Karpas-422 (cell line): Measurements from ENCODE around the gene RBBP5. TPM values are rescaled to one million over a fixed set of nuclear protein-coding genes. Genes with fewer than 3 reads are reported as not detected.

Source experiments
- DNase-seq: peaks from one replicate; pipeline ENCODE4 v3.0.0-alpha.2; 2015
- H2AFZ ChIP-seq: fragments of 200-600 bp; sonication (generic); 2 replicates; pipeline ENCODE4 v1.6.1; 2014; ENCODE audit warnings: antibody characterized with exemption, low read length, mixed read lengths
- H3K27ac ChIP-seq: fragments of 200-600 bp; sonication (generic); 2 replicates; pipeline ENCODE4 v1.5.1; 2014; ENCODE audit warnings: mild to moderate bottlenecking, low read length, moderate library complexity
- H3K27me3 ChIP-seq: fragments of 200-600 bp; sonication (generic); 2 replicates; pipeline ENCODE4 v1.6.1; 2014; ENCODE audit warnings: low read length, mixed read lengths
- H3K36me3 ChIP-seq: fragments of 200-600 bp; sonication (generic); 2 replicates; pipeline ENCODE4 v1.6.1; 2014; ENCODE audit warnings: low read length, mixed read lengths; ENCODE audit not compliant: insufficient read depth
- H3K4me1 ChIP-seq: fragments of 200-600 bp; sonication (generic); 2 replicates; pipeline ENCODE4 v1.6.1; 2014; ENCODE audit warnings: mild to moderate bottlenecking, low read length, mixed read lengths
- H3K4me2 ChIP-seq: fragments of 200-600 bp; sonication (generic); 2 replicates; pipeline ENCODE4 v1.6.1; 2014; ENCODE audit warnings: low read length, low read depth, mild to moderate bottlenecking; ENCODE audit not compliant: poor library complexity, severe bottlenecking
- H3K4me3 ChIP-seq: fragments of 200-600 bp; sonication (generic); 2 replicates; pipeline ENCODE4 v1.5.1; 2014; ENCODE audit warnings: mild to moderate bottlenecking, antibody characterized with exemption, low read length, mixed read lengths
- H3K79me2 ChIP-seq: fragments of 200-600 bp; sonication (generic); 2 replicates; pipeline ENCODE4 v1.6.1; 2014; ENCODE audit warnings: mild to moderate bottlenecking, low read length, mixed read lengths
- H3K9ac ChIP-seq: fragments of 200-600 bp; sonication (generic); 2 replicates; pipeline ENCODE4 v1.6.0; 2014; ENCODE audit warnings: low read length
- H3K9me2 ChIP-seq: fragments of 200-600 bp; sonication (generic), shearing (Covaris generic); replicated peaks from 2 replicates; pipeline ENCODE4 v1.6.0; 2014; ENCODE audit warnings: mild to moderate bottlenecking, low read length, moderate library complexity; ENCODE audit not compliant: insufficient read depth
- H3K9me3 ChIP-seq: fragments of 300-700, 200-600 bp; sonication (generic); 2 replicates; pipeline ENCODE4 v1.6.1; 2014; ENCODE audit warnings: low read length, mixed read lengths
- H4K20me1 ChIP-seq: fragments of 200-600 bp; sonication (generic); 2 replicates; pipeline ENCODE4 v1.6.1; 2014; ENCODE audit warnings: mild to moderate bottlenecking, antibody characterized with exemption, low read length, low read depth; ENCODE audit not compliant: insufficient read depth
- total RNA-seq: library from RNA; depleted of rRNA; stranded (reverse); fragments of >200 nt; shearing (Covaris generic); gene quantifications from 2 replicates; pipeline ENCODE4 v1.2.3, GENCODE V29; 2014; ENCODE audit warnings: low replicate concordance

RBBP5 gene
- total RNA-seq, 1 experiment from 2014 or later = 15.8 TPM

DNA sequence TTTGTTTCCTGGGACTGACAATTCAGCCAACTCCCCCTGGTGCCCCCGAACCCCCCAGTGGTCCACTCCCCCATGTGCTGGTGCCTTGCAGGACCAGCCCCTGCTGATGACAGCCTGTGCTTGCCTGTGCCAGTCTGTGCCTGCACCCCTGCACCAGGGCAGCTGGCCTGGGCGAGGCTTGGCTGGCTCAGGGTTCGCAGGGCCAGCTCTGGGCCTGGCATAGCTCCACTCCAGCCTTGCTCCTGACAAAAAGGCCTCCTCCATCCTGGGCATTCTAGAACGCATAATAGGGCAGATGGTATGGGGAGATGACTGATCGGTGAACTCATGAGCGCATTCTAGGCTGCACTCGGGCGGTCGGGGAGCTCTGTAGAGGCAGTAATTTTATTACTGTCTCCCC lies 73.4 kb downstream of the RBBP5 start:
- no peaks in the 10 kb centered on the region for H3K9me3 ChIP-seq
- DNase-seq = no peak
- H3K27ac ChIP-seq = no peak overlapping the region
- H3K9ac ChIP-seq = no peak overlapping the region
- H3K4me1 ChIP-seq = no peaks in the 10 kb centered on the region
- no peak overlapping the region for H3K4me3 ChIP-seq
- no peaks in the 10 kb centered on the region for H3K9me2 ChIP-seq
- H4K20me1 ChIP-seq = no peaks in the 10 kb centered on the region
- no peak overlapping the region for H2AFZ ChIP-seq
- no peaks in the 10 kb centered on the region for H3K36me3 ChIP-seq
- no peaks in the 10 kb centered on the region; the same call in 1 of the 2 replicates for H3K27me3 ChIP-seq
- H3K79me2 ChIP-seq = no peaks in the 10 kb centered on the region
- H3K4me2 ChIP-seq = no peak overlapping the region

DNA sequence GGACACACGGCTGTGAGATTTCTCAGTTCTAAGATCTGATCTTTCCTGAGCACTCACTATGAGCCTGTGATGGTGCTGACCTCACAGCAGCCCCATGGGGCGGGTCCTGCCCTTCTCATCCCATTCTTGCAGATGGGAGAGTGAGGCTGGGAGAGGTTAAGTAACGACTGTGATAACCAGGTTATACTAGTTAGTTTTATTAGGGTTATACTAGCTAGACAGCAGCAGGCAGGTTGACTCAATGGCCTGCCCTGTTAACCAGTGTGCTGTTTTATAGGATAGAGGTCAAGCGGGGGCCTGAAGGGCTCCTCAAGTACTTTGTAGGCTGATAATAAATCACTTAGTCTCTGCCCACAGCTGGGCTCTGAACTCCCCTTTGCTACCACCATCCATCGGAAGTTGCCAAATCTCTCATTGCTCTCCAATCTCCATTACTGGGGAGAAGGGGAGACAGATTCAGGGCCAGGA lies 74.0 kb downstream of the RBBP5 start:
- no peak overlapping the region for H2AFZ ChIP-seq
- no peak overlapping the region for H3K27ac ChIP-seq
- H3K4me2 ChIP-seq = no peak overlapping the region
- H3K79me2 ChIP-seq = no peaks in the 10 kb centered on the region
- H3K4me3 ChIP-seq = no peak overlapping the region
- H3K9ac ChIP-seq = no peak overlapping the region
- DNase-seq = no peak
- H3K9me2 ChIP-seq = no peaks in the 10 kb centered on the region
- H4K20me1 ChIP-seq = no peaks in the 10 kb centered on the region
- no peaks in the 10 kb centered on the region for H3K9me3 ChIP-seq
- H3K27me3 ChIP-seq = no peaks in the 10 kb centered on the region; the same call in 1 of the 2 replicates
- no peaks in the 10 kb centered on the region for H3K4me1 ChIP-seq
- no peaks in the 10 kb centered on the region for H3K36me3 ChIP-seq

DNA sequence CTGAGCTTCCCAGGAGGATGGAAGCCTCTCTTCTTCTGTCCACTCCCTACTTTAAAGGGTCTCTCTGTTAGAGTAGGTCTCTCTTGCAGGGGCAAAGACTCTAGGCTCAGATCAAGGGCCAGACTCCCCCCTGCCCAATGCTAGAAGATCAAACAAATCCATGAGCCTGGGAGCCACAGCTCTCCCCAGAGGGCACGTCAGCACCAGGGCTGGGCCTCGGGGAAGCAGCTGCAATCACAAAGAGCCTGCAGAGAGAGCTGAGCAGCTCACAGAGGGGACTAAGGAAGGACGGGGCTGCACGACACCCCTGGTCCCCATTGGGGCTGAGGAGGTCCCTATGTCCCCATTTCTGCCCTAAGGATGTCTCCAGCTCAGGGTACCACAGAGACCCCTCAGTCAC lies 74.9 kb downstream of the RBBP5 start:
- DNase-seq = no peak
- no peak overlapping the region for H2AFZ ChIP-seq
- no peaks in the 10 kb centered on the region for H3K9me3 ChIP-seq
- H4K20me1 ChIP-seq = no peaks in the 10 kb centered on the region; the same call in 1 of the 2 replicates
- no peaks in the 10 kb centered on the region; the same call in 1 of the 2 replicates for H3K27me3 ChIP-seq
- no peaks in the 10 kb centered on the region for H3K4me1 ChIP-seq
- H3K79me2 ChIP-seq = no peaks in the 10 kb centered on the region
- no peaks in the 10 kb centered on the region for H3K9me2 ChIP-seq
- H3K27ac ChIP-seq = no peak overlapping the region
- no peak overlapping the region for H3K4me2 ChIP-seq
- no peak overlapping the region for H3K4me3 ChIP-seq
- no peaks in the 10 kb centered on the region for H3K36me3 ChIP-seq
- H3K9ac ChIP-seq = no peak overlapping the region

GRCh38 chr1:205045146-205045545 lies 76.6 kb downstream of the RBBP5 start:
- Histone ChIP-seq H3K9me2 (no peaks in the 10 kb centered on the region), H3K4me3 (no peak overlapping the region), H3K9ac (no peak overlapping the region), H2AFZ (no peak overlapping the region), H3K79me2 (no peaks in the 10 kb centered on the region), H3K27me3 (no peaks in the 10 kb centered on the region; the same call in 1 of the 2 replicates), H3K9me3 (no peaks in the 10 kb centered on the region), H3K4me1 (no peaks in the 10 kb centered on the region), H4K20me1 (no peaks in the 10 kb centered on the region; the same call in 1 of the 2 replicates), H3K27ac (no peak overlapping the region), H3K4me2 (no peak overlapping the region), H3K36me3 (no peaks in the 10 kb centered on the region)
- DNase-seq = no peak

DNA sequence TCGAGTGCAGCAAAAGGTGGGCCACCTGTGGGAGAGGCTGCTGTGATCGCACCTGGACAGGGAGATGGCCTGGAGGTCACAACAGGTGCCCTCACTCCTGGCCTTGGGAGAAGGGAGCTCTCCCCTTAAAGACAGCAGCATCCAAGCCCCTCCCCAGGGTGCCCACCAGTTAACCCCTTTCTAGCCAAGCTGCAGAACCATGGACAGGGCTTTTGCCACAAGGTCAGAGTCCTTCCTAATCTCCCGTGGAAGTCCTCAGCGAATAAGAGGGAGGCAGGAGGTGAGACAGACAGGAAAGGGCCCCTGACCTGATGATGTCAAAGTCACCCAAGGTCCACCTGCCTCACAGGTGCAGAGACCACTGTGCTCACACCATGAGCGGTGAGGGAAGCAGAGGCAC lies 77.0 kb downstream of the RBBP5 start:
- DNase-seq = no peak
- no peaks in the 10 kb centered on the region for H3K9me3 ChIP-seq
- no peak overlapping the region for H3K4me2 ChIP-seq
- no peak overlapping the region for H2AFZ ChIP-seq
- no peaks in the 10 kb centered on the region for H3K36me3 ChIP-seq
- H3K4me1 ChIP-seq = no peaks in the 10 kb centered on the region
- H3K9ac ChIP-seq = no peak overlapping the region
- no peaks in the 10 kb centered on the region for H3K9me2 ChIP-seq
- no peaks in the 10 kb centered on the region for H3K79me2 ChIP-seq
- no peaks in the 10 kb centered on the region for H3K27me3 ChIP-seq
- no peak overlapping the region for H3K27ac ChIP-seq
- no peak overlapping the region for H3K4me3 ChIP-seq
- H4K20me1 ChIP-seq = no peaks in the 10 kb centered on the region; the same call in 1 of the 2 replicates

DNA sequence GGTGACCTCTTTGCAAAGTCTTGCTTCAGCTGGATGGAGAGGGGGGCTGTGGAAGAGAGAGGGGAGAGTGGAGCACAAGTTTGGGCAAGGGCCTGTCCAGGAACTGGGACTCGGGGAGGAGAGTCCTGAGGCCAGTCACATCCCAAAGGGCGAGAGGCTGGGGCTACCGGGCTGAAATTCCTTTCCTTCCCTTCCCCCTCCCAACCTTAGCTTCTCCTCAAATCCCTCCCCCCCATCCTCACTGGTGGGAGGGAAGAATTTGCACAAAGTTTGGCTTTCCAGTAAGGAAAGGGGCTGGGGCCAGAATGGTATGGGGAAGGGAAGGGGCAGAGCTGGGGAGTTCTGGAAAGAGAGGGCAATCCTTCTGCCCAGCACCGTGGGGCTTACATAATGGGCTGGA lies 77.9 kb downstream of the RBBP5 start:
- no peaks in the 10 kb centered on the region for H3K9me3 ChIP-seq
- no peaks in the 10 kb centered on the region; the same call in 1 of the 2 replicates for H4K20me1 ChIP-seq
- no peak overlapping the region for H3K27ac ChIP-seq
- no peaks in the 10 kb centered on the region for H3K79me2 ChIP-seq
- no peak overlapping the region for H3K4me3 ChIP-seq
- DNase-seq = no peak
- H3K9ac ChIP-seq = no peak overlapping the region
- no peak overlapping the region for H3K4me2 ChIP-seq
- no peaks in the 10 kb centered on the region for H3K9me2 ChIP-seq
- no peaks in the 10 kb centered on the region for H3K4me1 ChIP-seq
- H2AFZ ChIP-seq = no peak overlapping the region
- H3K36me3 ChIP-seq = no peaks in the 10 kb centered on the region
- H3K27me3 ChIP-seq = no peaks in the 10 kb centered on the region

DNA sequence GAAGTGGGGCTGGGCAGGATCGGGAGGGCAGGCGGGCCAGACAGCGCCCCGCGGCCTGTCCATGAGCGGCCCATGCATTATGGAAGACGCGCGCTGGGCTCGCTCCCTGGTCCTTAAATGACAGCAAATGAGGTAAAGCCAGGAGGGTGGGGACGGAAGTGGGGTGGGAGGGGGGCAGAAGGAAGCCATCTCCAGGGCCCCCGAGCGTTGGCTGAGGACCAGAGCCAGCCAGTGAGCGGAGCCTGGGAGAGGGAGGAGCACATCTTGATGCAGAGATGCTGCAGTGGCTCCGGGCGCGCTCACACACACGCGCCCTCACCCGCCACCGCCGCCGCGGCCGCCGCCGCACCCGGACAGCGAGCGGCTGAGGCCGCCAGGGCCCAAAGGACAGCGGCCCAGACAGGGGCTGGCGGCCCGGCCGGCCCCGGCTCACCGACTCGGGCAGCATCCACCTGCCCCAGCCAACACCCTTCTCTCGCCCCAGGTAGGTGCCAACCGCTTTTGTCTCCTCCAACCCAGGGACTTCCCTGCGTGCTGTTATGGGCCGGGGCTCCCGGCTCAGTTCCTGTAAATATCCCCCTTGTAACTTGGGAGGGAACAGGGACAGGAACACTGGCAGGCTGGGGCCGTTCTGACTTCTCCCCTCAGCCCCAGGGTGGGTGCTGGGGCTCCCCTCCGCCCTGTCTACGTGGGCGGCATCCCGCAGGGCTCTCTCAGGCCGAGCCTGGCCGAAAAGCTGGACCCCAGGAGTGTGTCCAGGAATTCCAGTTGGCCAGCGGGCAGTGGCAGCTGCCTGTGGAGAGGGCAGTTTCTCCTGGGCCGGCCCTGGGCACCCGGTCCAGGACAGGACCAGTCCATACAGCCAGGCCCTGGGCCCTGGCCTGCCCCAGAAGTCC lies 78.6 kb downstream of the RBBP5 start, which contains the start of gene CNTN2:
TSS of gene CNTN2 (plus strand) at position 302 of the 896 bp plus-strand sequence. CDS start 9,974 bp downstream, outside the sequence.
- Histone ChIP-seq H3K4me2 (no peak within 1 kb of the TSS), H3K79me2 (no peaks in the 10 kb centered on the region), H3K4me1 (no peaks in the 10 kb centered on the region), H3K27me3 (no peaks in the 10 kb centered on the region), H4K20me1 (no peaks in the 10 kb centered on the region; the same call in 1 of the 2 replicates), H3K4me3 (no peak within 1 kb of the TSS), H3K36me3 (no peaks in the 10 kb centered on the region), H3K9ac (no peak within 1 kb of the TSS), H3K9me3 (no peaks in the 10 kb centered on the region), H3K27ac (no peak within 1 kb of the TSS), H3K9me2 (no peaks in the 10 kb centered on the region), H2AFZ (no peak within 1 kb of the TSS)
- no peak for DNase-seq

DNA sequence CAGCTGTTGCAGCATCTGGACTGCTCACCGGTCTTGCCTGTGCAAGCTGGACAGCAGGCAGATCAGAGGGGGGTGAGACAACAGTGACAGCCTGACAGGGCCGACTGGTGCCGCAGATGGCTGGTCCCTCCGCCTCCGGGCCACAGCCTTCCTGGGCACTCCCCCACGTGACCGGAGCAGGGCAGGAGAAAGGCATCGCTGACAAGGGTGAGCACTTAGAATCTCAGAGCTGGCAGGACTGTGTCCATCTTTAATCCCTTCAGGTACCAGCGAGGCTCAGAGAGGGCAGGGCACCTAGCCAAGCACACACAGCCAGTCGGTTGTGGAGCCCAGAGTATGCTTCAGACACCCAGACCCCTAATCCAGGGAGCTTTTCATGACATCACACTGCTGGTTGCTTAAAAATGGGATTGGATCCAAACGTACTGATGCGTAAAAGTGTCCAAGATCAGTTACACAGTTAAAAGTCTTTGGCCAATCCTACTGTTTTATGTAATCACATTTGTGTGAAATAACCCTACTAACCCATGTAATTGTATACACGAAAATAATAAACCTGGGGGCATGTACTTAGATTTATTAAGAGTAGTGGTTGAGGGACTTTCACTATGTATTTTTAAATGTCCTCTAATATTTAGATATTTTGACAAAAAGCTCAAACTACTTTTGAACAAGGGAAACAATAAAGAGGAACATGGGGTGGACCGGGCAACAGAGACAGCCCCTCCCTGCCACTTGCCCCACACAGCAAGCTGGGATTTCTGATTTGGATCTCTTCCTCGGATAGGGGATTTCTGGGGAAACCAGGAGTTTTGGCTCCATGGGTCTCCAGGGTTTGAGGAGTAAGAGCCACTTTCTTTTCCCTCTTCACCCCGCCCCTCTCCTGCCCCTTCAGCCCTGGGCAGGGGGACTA lies 79.5 kb downstream of the RBBP5 start:
- Histone ChIP-seq H3K36me3 (no peaks in the 10 kb centered on the region), H3K9ac (no peak overlapping the region), H3K4me2 (no peak overlapping the region), H3K27ac (no peak overlapping the region), H3K4me1 (no peaks in the 10 kb centered on the region), H3K79me2 (no peaks in the 10 kb centered on the region), H3K4me3 (no peak overlapping the region), H3K9me3 (no peaks in the 10 kb centered on the region), H2AFZ (no peak overlapping the region), H3K9me2 (no peaks in the 10 kb centered on the region), H3K27me3 (no peaks in the 10 kb centered on the region), H4K20me1 (no peaks in the 10 kb centered on the region; the same call in 1 of the 2 replicates)
- DNase-seq = no peak
